Endodermal cell (in vitro differentiated cells): ENCODE measurements around the gene C11orf71. TPM values are rescaled to one million over a fixed set of nuclear protein-coding genes. Genes with fewer than 3 reads are reported as not detected.

Source experiments
- DNase-seq: peaks from one replicate; pipeline ENCODE4 v3.0.0-alpha.2; 2017
- H3K27ac ChIP-seq: 2 replicates; pipeline ENCODE4 v1.5.1; 2013; ENCODE audit warnings: mild to moderate bottlenecking, low read depth, low read length, moderate library complexity
- H3K27me3 ChIP-seq: 2 replicates; pipeline ENCODE4 v1.6.1; 2013; ENCODE audit warnings: mild to moderate bottlenecking, low read length, moderate library complexity; ENCODE audit not compliant: insufficient read depth, control insufficient read depth, poor library complexity, severe bottlenecking
- H3K36me3 ChIP-seq: 2 replicates; pipeline ENCODE4 v1.7.0; 2013; ENCODE audit warnings: mild to moderate bottlenecking, low read length, moderate library complexity; ENCODE audit not compliant: control insufficient read depth, insufficient read depth
- H3K4me1 ChIP-seq: one replicate; pipeline ENCODE4 v1.7.0; 2013; ENCODE audit warnings: low read length; ENCODE audit not compliant: control insufficient read depth, insufficient read depth
- H3K4me3 ChIP-seq: 2 replicates; pipeline ENCODE4 v1.5.1; 2013; ENCODE audit warnings: mild to moderate bottlenecking, low read length, moderate library complexity
- H3K9ac ChIP-seq: 2 replicates; pipeline ENCODE4 v1.6.1; 2013; ENCODE audit warnings: mild to moderate bottlenecking, low read length, moderate library complexity; ENCODE audit not compliant: poor library complexity, severe bottlenecking; ENCODE audit errors: extremely low read depth
- H3K9me3 ChIP-seq: 2 replicates; pipeline ENCODE4 v1.6.1; 2013; ENCODE audit warnings: mild to moderate bottlenecking, low read length, moderate library complexity; ENCODE audit not compliant: control insufficient read depth
- H3K27ac Mint-ChIP-seq: 2 replicates; pipeline ENCODE4 v1.8.0; 2020; ENCODE audit warnings: mixed read lengths
- H3K27me3 Mint-ChIP-seq: 2 replicates; pipeline ENCODE4 v1.8.0; 2021; ENCODE audit warnings: mild to moderate bottlenecking, mixed read lengths; ENCODE audit not compliant: insufficient read depth
- H3K36me3 Mint-ChIP-seq: 2 replicates; pipeline ENCODE4 v1.8.0; 2020; ENCODE audit warnings: low read depth, mixed read lengths
- H3K4me1 Mint-ChIP-seq: 2 replicates; pipeline ENCODE4 v1.8.0; 2020; ENCODE audit warnings: mixed read lengths
- H3K4me3 Mint-ChIP-seq: 2 replicates; pipeline ENCODE4 v1.8.0; 2020; ENCODE audit warnings: mild to moderate bottlenecking, moderate library complexity, mixed read lengths
- H3K9me3 Mint-ChIP-seq: 2 replicates; pipeline ENCODE4 v1.8.0; 2020; ENCODE audit warnings: mild to moderate bottlenecking, mixed read lengths
- CTCF ChIP-seq: fragments of 200-600 bp; sonication (generic); conservative IDR thresholded peaks from 2 replicates; pipeline ENCODE4 v1.5.0; 2021; ENCODE audit warnings: antibody characterized with exemption, mild to moderate bottlenecking
- WGBS, 2 experiments: methylation state at CpG; one replicate each; pipeline versions ENCODE4 v1.1.5 to v1.1.7; 2013; ENCODE audit warnings: missing lambda C conversion rate in 2 of 2, mixed read lengths in 1 of 2; ENCODE audit not compliant: insufficient coverage in 1 of 2, insufficient read length in 1 of 2; 5-methylcytosine and 5-hydroxymethylcytosine counted together
- long read RNA-seq, 4 experiments: library from polyadenylated mRNA in 2 of 4; library from RNA in 1 of 4; library from capped mRNA in 1 of 4; stranded (forward) in 3 of 4; unstranded in 1 of 4; transcript quantifications; one replicate each; pipeline ENCODE4 v2.0.0, GENCODE V29; 2020 to 2021; ENCODE audit warnings: inconsistent platforms in 1 of 4
- polyA plus RNA-seq, 2 experiments: library from polyadenylated mRNA; stranded (reverse); fragments of 50-300 nt; gene quantifications; one replicate each; pipeline ENCODE4 v1.2.3, GENCODE V29; 2013
- total RNA-seq, 2 donors: library from RNA; stranded (reverse); fragmentation: NEBNext Ultra II Directional in 1 of 2; extraction: Animal tissue kit (Norgen Biotek cat#: 25700) in 1 of 2; gene quantifications; 2 replicates in 1 of 2; 3 replicates in 1 of 2; pipeline ENCODE4 v1.2.1, GENCODE V29; 2021

The C11orf71 gene, protein sequence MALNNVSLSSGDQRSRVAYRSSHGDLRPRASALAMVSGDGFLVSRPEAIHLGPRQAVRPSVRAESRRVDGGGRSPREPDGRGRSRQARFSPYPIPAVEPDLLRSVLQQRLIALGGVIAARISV
- total RNA-seq = 10 to 100 TPM in 1 of 2 donors, 1 to 10 TPM in 1; 6.2 to 10.0 TPM
- 6.1 TPM for polyA plus RNA-seq (2013, experiment 1 of 2)
- polyA plus RNA-seq (2013, experiment 2 of 2) = 4.7 TPM
- long read RNA-seq, experiment 1, partial matches to known transcripts = 0 of 4 reads
- long read RNA-seq, experiment 1, other reads (novel, unspliced or antisense) = 0 of 4 reads
- long read RNA-seq, experiment 2, transcript C11orf71-202 (1 exons, 1,980 nt) = major isoform, 20 of 20 reads
- long read RNA-seq, experiment 2, partial matches to known transcripts = 0 of 20 reads
- long read RNA-seq, experiment 2, other reads (novel, unspliced or antisense) = 0 of 20 reads
- long read RNA-seq, experiment 3, transcript C11orf71-202 (1 exons, 1,980 nt) = major isoform, 12 of 12 reads
- long read RNA-seq, experiment 3, partial matches to known transcripts = 0 of 12 reads
- long read RNA-seq, experiment 3, other reads (novel, unspliced or antisense) = 0 of 12 reads
- long read RNA-seq, experiment 4, transcript C11orf71-202 (1 exons, 1,980 nt) = major isoform, 10 of 10 reads
- long read RNA-seq, experiment 4, partial matches to known transcripts = 0 of 10 reads
- long read RNA-seq, experiment 4, other reads (novel, unspliced or antisense) = 0 of 10 reads

DNA sequence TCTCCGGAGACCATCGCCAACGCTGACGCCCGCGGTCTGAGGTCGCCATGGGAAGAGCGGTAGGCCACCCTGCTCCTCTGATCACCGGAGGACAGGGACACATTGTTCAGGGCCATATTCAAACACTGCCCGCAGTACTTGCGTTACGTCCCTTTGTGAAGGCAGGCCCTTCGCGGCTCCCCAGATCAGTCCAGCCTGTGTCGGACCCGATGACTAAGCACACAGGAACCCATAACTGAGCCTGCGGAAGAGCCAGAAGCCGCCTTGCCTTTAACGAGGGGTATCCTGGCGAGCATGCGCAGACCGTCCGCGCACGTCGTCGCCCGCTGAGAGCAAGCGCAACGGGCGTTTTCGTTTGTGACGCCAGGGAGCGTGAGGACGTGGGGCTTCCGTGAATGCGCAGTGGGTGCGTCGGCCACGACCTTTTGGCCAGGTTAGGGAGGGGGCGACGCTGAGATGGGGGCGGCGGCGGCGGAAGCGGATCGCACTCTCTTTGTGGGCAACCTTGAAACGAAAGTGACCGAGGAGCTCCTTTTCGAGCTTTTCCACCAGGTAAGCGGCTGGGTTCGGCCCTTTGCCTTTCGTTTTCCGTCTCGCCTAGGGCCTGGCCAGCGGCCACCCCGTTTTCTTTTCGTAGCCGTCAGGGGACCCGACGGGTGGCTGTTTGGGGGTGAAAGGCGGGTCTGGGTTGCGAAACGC is at the start of gene C11orf71, which contains the start of gene RBM7:
C11orf71 (minus strand) TSS at position 296 of the 699 bp plus-strand sequence; CDS start at position 116, 180 bp downstream.
RBM7 (plus strand) TSS at position 451 of the 699 bp plus-strand sequence; CDS start at position 457, 6 bp downstream.
- TF ChIP-seq CTCF = peak; percentile 38
- no peaks in the 10 kb centered on the region for H3K9me3 Mint-ChIP-seq
- H3K27ac Mint-ChIP-seq = peak within 1 kb of the TSS; percentile 100
- no peaks in the 10 kb centered on the region for H3K27me3 ChIP-seq
- H3K9me3 ChIP-seq = no peaks in the 10 kb centered on the region
- peaks cover 26% of the 10 kb centered on the region for H3K4me1 Mint-ChIP-seq
- 0% methylated on average over 47 to 65 of the region's 65 CpGs for WGBS, 2 experiments
- peak within 1 kb of the TSS; percentile 100 for H3K4me3 ChIP-seq
- peaks cover 19% of the 10 kb centered on the region for H3K36me3 Mint-ChIP-seq
- DNase-seq = peak; percentile 98
- H3K27ac ChIP-seq = peak within 1 kb of the TSS; percentile 98
- H3K9ac ChIP-seq = peak within 1 kb of the TSS; percentile 98
- H3K4me3 Mint-ChIP-seq = peak within 1 kb of the TSS; percentile 96
- no peaks in the 10 kb centered on the region for H3K4me1 ChIP-seq
- no peaks in the 10 kb centered on the region for H3K27me3 Mint-ChIP-seq
- peaks cover 31% of the 10 kb centered on the region for H3K36me3 ChIP-seq

- H3K27ac Mint-ChIP-seq = no peak overlapping the region
- peaks cover 65% of the 10 kb centered on the region for H3K36me3 Mint-ChIP-seq
- Histone ChIP-seq H3K9me3 (no peaks in the 10 kb centered on the region), H3K4me3 (no peak overlapping the region), H3K36me3 (peaks cover 57% of the 10 kb centered on the region), H3K4me1 (no peaks in the 10 kb centered on the region), H3K27me3 (no peaks in the 10 kb centered on the region), H3K27ac (no peak overlapping the region), H3K9ac (no peak overlapping the region)
- TF ChIP-seq CTCF = no peak
- DNase-seq = no peak
- H3K27me3 Mint-ChIP-seq = no peaks in the 10 kb centered on the region
- 90 to 95% methylated on average over 5 to 6 of the region's 6 CpGs for WGBS, 2 experiments
- no peak overlapping the region for H3K4me3 Mint-ChIP-seq
- no peaks in the 10 kb centered on the region for H3K4me1 Mint-ChIP-seq
- H3K9me3 Mint-ChIP-seq = no peaks in the 10 kb centered on the region
These were observed 49.5 kb upstream of the C11orf71 start for GRCh38 chr11:114449845-114450244.

DNA sequence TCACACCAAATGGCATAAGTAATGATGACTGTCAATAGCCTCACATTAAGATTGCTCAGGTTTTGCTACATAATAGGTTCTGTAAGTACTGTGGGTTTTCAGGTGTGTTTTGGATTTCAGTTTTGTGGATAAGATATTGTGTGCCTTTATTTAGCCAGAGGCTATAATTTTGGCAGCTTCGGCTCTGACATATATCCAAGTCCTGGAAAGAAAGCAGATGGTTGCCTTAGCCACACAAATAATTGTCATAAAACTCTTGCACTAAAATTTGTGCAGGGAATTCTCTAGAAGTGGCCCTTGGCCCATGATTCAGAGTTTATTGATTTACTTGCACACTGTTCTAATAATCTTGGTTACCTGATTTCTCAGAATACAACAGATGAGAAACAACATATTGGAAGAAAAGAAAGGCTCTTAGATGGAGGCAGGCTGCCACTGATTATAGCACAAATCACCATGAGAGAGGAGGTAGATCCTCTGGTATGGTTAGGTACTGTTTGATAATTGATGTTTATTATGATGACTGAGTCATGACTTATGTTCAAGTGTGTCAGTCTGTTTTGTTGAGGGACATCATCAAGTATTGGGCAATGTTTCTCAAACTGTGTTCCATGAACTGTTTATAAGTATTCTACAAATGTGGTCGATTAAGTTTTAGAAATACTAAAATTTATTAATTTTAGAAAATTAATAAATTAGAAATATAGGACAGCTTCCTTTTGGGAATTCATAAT is 48.6 kb upstream of the C11orf71 start:
- no peak for DNase-seq
- no peak overlapping the region for H3K4me3 ChIP-seq
- Mint-ChIP-seq H3K27ac (no peak overlapping the region), H3K4me3 (no peak overlapping the region), H3K4me1 (peaks cover 7% of the 10 kb centered on the region), H3K27me3 (no peaks in the 10 kb centered on the region), H3K36me3 (peaks cover 70% of the 10 kb centered on the region), H3K9me3 (no peaks in the 10 kb centered on the region)
- H3K4me1 ChIP-seq = peaks cover 4% of the 10 kb centered on the region
- no peaks in the 10 kb centered on the region for H3K9me3 ChIP-seq
- no peak for TF ChIP-seq CTCF
- 83 to 94% methylated on average over 1 of the region's 2 CpGs for WGBS, 2 experiments
- no peak overlapping the region for H3K27ac ChIP-seq
- H3K36me3 ChIP-seq = peaks cover 61% of the 10 kb centered on the region
- H3K9ac ChIP-seq = no peak overlapping the region
- no peaks in the 10 kb centered on the region for H3K27me3 ChIP-seq
